K562 (cell line): Measurements from ENCODE around the gene MAD1L1. TPM values are rescaled to one million over a fixed set of nuclear protein-coding genes. Genes with fewer than 3 reads are reported as not detected.

Source experiments
- DEAF1 ChIP-seq: fragments of 450-650 bp; formaldehyde crosslinking; IDR thresholded peaks from 2 replicates; pipeline ENCODE4 v1.4.0; 2020; ENCODE audit warnings: mild to moderate bottlenecking, moderate library complexity
- ELF2 ChIP-seq: fragments of 250-450 bp; sonication (Bioruptor Pico); IDR thresholded peaks from 2 replicates; pipeline ENCODE4 v1.5.0; 2021; ENCODE audit warnings: mild to moderate bottlenecking
- MTA3 ChIP-seq: fragments of 450-650 bp; formaldehyde crosslinking; IDR thresholded peaks from 2 replicates; pipeline ENCODE4 v1.6.1; 2017; ENCODE audit warnings: mild to moderate bottlenecking, borderline replicate concordance
- RAD21 ChIP-seq, 2 experiments: fragments of 250-450 bp in 1 of 2; fragments of 450-650 bp in 1 of 2; sonication (Bioruptor Pico) in 1 of 2; formaldehyde crosslinking in 1 of 2; IDR thresholded peaks in 1 of 2; conservative IDR thresholded peaks in 1 of 2; 2 replicates each; pipeline versions ENCODE4 v1.4.0 to v1.8.0; 2020 to 2022; ENCODE audit warnings: mild to moderate bottlenecking in 2 of 2, moderate library complexity in 1 of 2
- REST ChIP-seq, 2 experiments: fragments of 450-650 bp; formaldehyde crosslinking in 1 of 2; IDR thresholded peaks; 2 replicates each; pipeline versions ENCODE4 v1.4.0 to v1.6.1; 2014 to 2020; ENCODE audit warnings: mild to moderate bottlenecking in 2 of 2, borderline replicate concordance in 1 of 2, low read depth in 1 of 2
- RFX5 ChIP-seq: IDR thresholded peaks from 2 replicates; pipeline ENCODE4 v1.6.1; 2011; ENCODE audit warnings: low read depth, mild to moderate bottlenecking, improper control_type of control experiment, low read length
- TCF15 ChIP-seq: fragments of 250-450 bp; sonication (Bioruptor Pico); IDR thresholded peaks from 2 replicates; pipeline ENCODE4 v1.8.0; 2022; ENCODE audit warnings: moderate library complexity, mild to moderate bottlenecking, inconsistent platforms
- ZNF174 ChIP-seq: fragments of 250-450 bp; sonication (Bioruptor Pico); IDR thresholded peaks from 2 replicates; pipeline ENCODE4 v1.4.0; 2020; ENCODE audit warnings: mild to moderate bottlenecking
- ZNF347 ChIP-seq: fragments of 450-650 bp; formaldehyde crosslinking; IDR thresholded peaks from 2 replicates; pipeline ENCODE4 v1.4.0; 2020; ENCODE audit warnings: low read depth, mild to moderate bottlenecking, moderate library complexity
- ZNF507 ChIP-seq: conservative IDR thresholded peaks from 2 replicates; pipeline ENCODE4 v1.6.1; 2017; ENCODE audit warnings: missing genetic modification characterization, missing compliant biosample characterization
- ZNF584 ChIP-seq: fragments of 200-800 bp; sonication (Bioruptor generic); IDR thresholded peaks from 2 replicates; pipeline ENCODE4 v1.6.1; 2016; ENCODE audit warnings: low read depth, mild to moderate bottlenecking, missing genetic modification characterization, missing compliant biosample characterization
- polyA plus RNA-seq, 8 experiments: library from polyadenylated mRNA; depleted of rRNA in 4 of 8; stranded (reverse) in 5 of 8; unstranded in 3 of 8; fragments of >200 nt; fragmentation: Nextera tagmentation in 2 of 8; fragmentation: Illumina TruSeq in 1 of 8; extraction: Ambion mirVana in 2 of 8; extraction: Trizol in 1 of 8; gene quantifications; 2 replicates each; pipeline versions ENCODE4 v1.2.1 to v1.2.3, GENCODE V29; 2011 to 2014; ENCODE audit warnings: inconsistent platforms in 1 of 8, missing spikeins in 1 of 8
- total RNA-seq, 7 experiments: library from RNA; depleted of rRNA in 6 of 7; stranded (reverse); fragments of >200 nt in 6 of 7; fragmentation: Illumina TruSeq in 2 of 7; extraction: Trizol in 2 of 7; gene quantifications; 2 replicates each; pipeline versions ENCODE4 v1.2.1 to v1.2.3, GENCODE V29; 2011 to 2021; ENCODE audit warnings: low replicate concordance in 1 of 7
- TF ChIP-seq, protein P1 (sequence below): fragments of 450-650 bp; IDR thresholded peaks from 2 replicates; pipeline ENCODE4 v1.6.1; 2017; ENCODE audit warnings: antibody characterized with exemption
- TF ChIP-seq, protein P2 (sequence below), 2 experiments: fragments of 250-450 bp in 1 of 2; fragments of 450-650 bp in 1 of 2; sonication (Bioruptor Pico) in 1 of 2; IDR thresholded peaks; 2 replicates each; pipeline versions ENCODE4 v1.6.1 to v1.8.0; 2016 to 2021; ENCODE audit warnings: mild to moderate bottlenecking in 2 of 2, moderate library complexity in 2 of 2, missing compliant biosample characterization in 1 of 2, missing genetic modification characterization in 1 of 2

Gene MAD1L1
- total and polyA plus RNA-seq, 9 of the 15 experiments (the other 6 are each of a cell fraction or from before 2014, with no cell fraction given) = 1.7 to 89.7 (median 18.0) TPM

DNA sequence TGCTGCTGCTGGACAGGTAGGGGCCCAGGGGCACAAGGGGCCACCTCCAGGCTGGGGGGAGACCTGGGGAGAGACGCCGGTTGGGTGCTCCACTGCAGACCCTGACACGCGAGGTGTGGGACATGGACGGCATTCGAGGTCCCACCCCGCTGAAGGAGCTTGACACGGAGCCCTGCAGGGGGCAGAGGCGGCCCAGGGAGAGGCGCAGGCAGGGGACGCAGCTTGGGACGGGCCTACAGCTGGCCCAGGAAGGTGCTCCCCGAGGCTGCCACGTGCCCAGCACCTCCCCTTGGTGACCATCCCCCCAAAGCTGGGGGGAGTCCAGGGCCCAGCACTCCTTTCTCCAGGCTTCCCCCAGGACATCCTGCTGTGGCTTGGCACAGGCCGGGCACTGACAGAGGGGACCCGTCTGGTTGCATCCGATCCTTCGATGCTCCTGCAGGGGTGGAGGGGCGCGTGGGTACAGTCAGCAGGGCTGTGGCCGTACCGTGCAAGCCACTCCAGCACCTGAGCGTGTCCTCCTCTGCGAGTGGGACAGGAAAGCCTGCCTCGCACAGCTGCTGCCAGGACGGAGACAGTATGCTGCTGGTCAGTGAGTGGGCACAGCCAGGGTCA, 388.3 kb downstream of the MAD1L1 start (continued):
- peak; percentile 30; the same call in 1 of the 2 replicates for TF ChIP-seq REST (IDR thresholded peaks at IDR 0.05; ENCODE audit: borderline replicate concordance)
- no peak for TF ChIP-seq REST (CRISPR knock-in tag; IDR thresholded peaks at IDR 0.05; ENCODE audit: low read depth)
- TF ChIP-seq, protein P1, sequence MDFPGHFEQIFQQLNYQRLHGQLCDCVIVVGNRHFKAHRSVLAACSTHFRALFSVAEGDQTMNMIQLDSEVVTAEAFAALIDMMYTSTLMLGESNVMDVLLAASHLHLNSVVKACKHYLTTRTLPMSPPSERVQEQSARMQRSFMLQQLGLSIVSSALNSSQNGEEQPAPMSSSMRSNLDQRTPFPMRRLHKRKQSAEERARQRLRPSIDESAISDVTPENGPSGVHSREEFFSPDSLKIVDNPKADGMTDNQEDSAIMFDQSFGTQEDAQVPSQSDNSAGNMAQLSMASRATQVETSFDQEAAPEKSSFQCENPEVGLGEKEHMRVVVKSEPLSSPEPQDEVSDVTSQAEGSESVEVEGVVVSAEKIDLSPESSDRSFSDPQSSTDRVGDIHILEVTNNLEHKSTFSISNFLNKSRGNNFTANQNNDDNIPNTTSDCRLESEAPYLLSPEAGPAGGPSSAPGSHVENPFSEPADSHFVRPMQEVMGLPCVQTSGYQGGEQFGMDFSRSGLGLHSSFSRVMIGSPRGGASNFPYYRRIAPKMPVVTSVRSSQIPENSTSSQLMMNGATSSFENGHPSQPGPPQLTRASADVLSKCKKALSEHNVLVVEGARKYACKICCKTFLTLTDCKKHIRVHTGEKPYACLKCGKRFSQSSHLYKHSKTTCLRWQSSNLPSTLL = no peak
- no peak for TF ChIP-seq ELF2 (CRISPR knock-in tag)
- TF ChIP-seq DEAF1 (CRISPR knock-in tag) = no peak
- TF ChIP-seq, protein P2, sequence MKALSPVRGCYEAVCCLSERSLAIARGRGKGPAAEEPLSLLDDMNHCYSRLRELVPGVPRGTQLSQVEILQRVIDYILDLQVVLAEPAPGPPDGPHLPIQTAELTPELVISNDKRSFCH (CRISPR knock-in tag; IDR thresholded peaks at IDR 0.05) = no peak
- TF ChIP-seq, protein P2 (tag; IDR thresholded peaks at IDR 0.05) = no peak
- TF ChIP-seq ZNF507 (tag) = no peak
- TF ChIP-seq ZNF584 = no peak
- no peak for TF ChIP-seq ZNF347
- peak in 1 of 2 experiments; percentile 17; a peak in 2 of 4 replicates for TF ChIP-seq RAD21 (CRISPR knock-in tag; conservative IDR thresholded peaks at IDR 0.05 in 1 of 2, IDR thresholded peaks at IDR 0.05 in 1 of 2)
- TF ChIP-seq TCF15 (CRISPR knock-in tag) = no peak
- TF ChIP-seq ZNF174 = no peak
- no peak for TF ChIP-seq RFX5
- no peak for TF ChIP-seq MTA3
